Measurements from ENCODE around the gene SLC35F1.

The SLC35F1 gene

GRCh38 chr6:118294906-118295305 is 387.8 kb downstream of the SLC35F1 start:
- Histone ChIP-seq H3K27ac (no peak overlapping the region), H3K36me3 (no peaks in the 10 kb centered on the region), H3K4me3 (ENCODE audit: low read depth, low read length) (no peak overlapping the region), H3K27me3 (ENCODE audit: insufficient read depth, low read depth, severe bottlenecking) (no peaks in the 10 kb centered on the region), H3K9me3 (ENCODE audit: severe bottlenecking) (no peaks in the 10 kb centered on the region)
- no peak for DNase-seq
- TF ChIP-seq CTCF (IDR thresholded peaks at IDR 0.05; ENCODE audit: low read depth, low read length), result no peak

GRCh38 chr6:118295336-118295735 is 388.3 kb downstream of the SLC35F1 start:
- no peaks in the 10 kb centered on the region for H3K27me3 ChIP-seq (ENCODE audit: insufficient read depth, low read depth, severe bottlenecking)

GRCh38 chr6:118296129-118296901 is 389.3 kb downstream of the SLC35F1 start:
- no peak overlapping the region for H3K4me3 ChIP-seq (ENCODE audit: low read depth, low read length)
- no peaks in the 10 kb centered on the region for H3K36me3 ChIP-seq
- no peak for TF ChIP-seq CTCF (IDR thresholded peaks at IDR 0.05; ENCODE audit: low read depth, low read length)
- DNase-seq, result no peak
- no peaks in the 10 kb centered on the region for H3K9me3 ChIP-seq (ENCODE audit: severe bottlenecking)
- no peak overlapping the region for H3K27ac ChIP-seq
- no peaks in the 10 kb centered on the region for H3K27me3 ChIP-seq (ENCODE audit: insufficient read depth, low read depth, severe bottlenecking)

More at GRCh38 chr6:118295336-118295735, 388.3 kb downstream of the SLC35F1 start:
- no peaks in the 10 kb centered on the region for H3K36me3 ChIP-seq
- H3K27ac ChIP-seq, result no peak overlapping the region
- no peak overlapping the region for H3K4me3 ChIP-seq (ENCODE audit: low read depth, low read length)
- TF ChIP-seq CTCF (IDR thresholded peaks at IDR 0.05; ENCODE audit: low read depth, low read length), result no peak
- no peak for DNase-seq
- no peaks in the 10 kb centered on the region for H3K9me3 ChIP-seq (ENCODE audit: severe bottlenecking)

- H3K27me3 ChIP-seq (ENCODE audit: insufficient read depth, low read depth, severe bottlenecking), result no peaks in the 10 kb centered on the region
- no peaks in the 10 kb centered on the region for H3K9me3 ChIP-seq (ENCODE audit: severe bottlenecking)
- no peak for DNase-seq
- H3K36me3 ChIP-seq, result no peaks in the 10 kb centered on the region
- no peak overlapping the region for H3K4me3 ChIP-seq (ENCODE audit: low read depth, low read length)
- no peak overlapping the region for H3K27ac ChIP-seq
- TF ChIP-seq CTCF (IDR thresholded peaks at IDR 0.05; ENCODE audit: low read depth, low read length), result no peak
Observed at GRCh38 chr6:118297821-118298220, 390.8 kb downstream of the SLC35F1 start.

GRCh38 chr6:118298476-118299427 is 391.7 kb downstream of the SLC35F1 start:
- Histone ChIP-seq H3K27ac (no peak overlapping the region), H3K4me3 (ENCODE audit: low read depth, low read length) (no peak overlapping the region), H3K36me3 (no peaks in the 10 kb centered on the region), H3K27me3 (ENCODE audit: insufficient read depth, low read depth, severe bottlenecking) (no peaks in the 10 kb centered on the region), H3K9me3 (ENCODE audit: severe bottlenecking) (no peaks in the 10 kb centered on the region)
- no peak for DNase-seq
- no peak for TF ChIP-seq CTCF (IDR thresholded peaks at IDR 0.05; ENCODE audit: low read depth, low read length)

Data from WERI-Rb-1 (cell line).